Testis (tissue), 2 donors: ENCODE results near the gene IFNAR2.

Source experiments
- POLR2A ChIP-seq: fragments of 450-650 bp; IDR thresholded peaks from one replicate; pipeline ENCODE4 v1.6.1; 2017; ENCODE audit warnings: antibody characterized with exemption, mild to moderate bottlenecking, moderate library complexity
- TF ChIP-seq, protein P1 (sequence below), 3 experiments: fragments of 450-650 bp in 2 of 3; fragments of 200-600 bp in 1 of 3; sonication (generic) in 1 of 3; IDR thresholded peaks; one replicate each; pipeline ENCODE4 v1.5.1; 2016 to 2019; ENCODE audit warnings: antibody characterized with exemption in 3 of 3, mild to moderate bottlenecking in 2 of 3, moderate library complexity in 1 of 3

DNA sequence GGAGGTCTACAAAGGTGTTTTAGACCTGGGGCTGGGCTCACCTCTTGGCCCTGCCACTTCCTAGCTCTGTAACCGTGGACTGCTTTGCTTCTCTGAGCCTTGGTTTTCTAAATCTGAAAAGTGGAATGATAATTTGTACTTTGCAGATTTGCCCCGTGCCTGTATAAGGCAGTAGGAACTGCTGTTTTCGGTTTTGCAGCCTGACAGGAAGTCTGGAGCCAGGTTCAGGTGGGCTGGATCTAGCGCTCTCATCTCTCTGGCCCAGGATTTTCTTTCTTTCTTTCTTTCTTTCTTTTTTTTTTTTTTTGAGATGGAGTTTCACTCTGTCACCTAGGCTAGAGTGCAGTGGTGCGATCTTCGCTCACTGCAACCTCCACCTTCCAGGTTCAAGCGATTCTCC, 17.2 kb downstream of the IFNAR2 start:
- TF ChIP-seq, protein P1, sequence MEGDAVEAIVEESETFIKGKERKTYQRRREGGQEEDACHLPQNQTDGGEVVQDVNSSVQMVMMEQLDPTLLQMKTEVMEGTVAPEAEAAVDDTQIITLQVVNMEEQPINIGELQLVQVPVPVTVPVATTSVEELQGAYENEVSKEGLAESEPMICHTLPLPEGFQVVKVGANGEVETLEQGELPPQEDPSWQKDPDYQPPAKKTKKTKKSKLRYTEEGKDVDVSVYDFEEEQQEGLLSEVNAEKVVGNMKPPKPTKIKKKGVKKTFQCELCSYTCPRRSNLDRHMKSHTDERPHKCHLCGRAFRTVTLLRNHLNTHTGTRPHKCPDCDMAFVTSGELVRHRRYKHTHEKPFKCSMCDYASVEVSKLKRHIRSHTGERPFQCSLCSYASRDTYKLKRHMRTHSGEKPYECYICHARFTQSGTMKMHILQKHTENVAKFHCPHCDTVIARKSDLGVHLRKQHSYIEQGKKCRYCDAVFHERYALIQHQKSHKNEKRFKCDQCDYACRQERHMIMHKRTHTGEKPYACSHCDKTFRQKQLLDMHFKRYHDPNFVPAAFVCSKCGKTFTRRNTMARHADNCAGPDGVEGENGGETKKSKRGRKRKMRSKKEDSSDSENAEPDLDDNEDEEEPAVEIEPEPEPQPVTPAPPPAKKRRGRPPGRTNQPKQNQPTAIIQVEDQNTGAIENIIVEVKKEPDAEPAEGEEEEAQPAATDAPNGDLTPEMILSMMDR (IDR thresholded peaks at IDR 0.05): no peak
- no peak for TF ChIP-seq POLR2A
